GM12801 (cell line): ENCODE data around the gene EIF2AK2.

Experiments
- TF ChIP-seq, protein P1 (sequence below): IDR thresholded peaks from one replicate; pipeline ENCODE4 v1.5.1; 2011; ENCODE audit warnings: control low read depth; ENCODE audit not compliant: insufficient read length; ENCODE audit errors: extremely low read depth

EIF2AK2 gene

DNA sequence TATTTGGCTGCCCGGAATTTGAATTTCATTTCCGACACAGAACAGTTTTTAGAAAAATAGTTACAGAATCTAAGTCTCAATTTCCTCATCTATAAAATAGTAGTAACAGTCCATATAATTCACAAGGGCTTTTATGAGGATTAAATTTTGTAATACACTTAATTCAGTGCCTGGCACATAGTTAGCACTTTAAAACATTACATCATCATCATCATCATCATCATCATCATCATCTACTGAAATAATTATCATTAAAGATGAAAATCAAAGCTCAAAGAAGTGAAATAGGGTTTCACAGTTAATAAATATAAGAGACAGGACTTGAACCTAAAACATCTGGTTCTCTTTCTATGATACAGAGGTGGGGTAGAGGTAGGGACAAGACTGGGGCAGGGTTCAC is 85.8 kb downstream of the EIF2AK2 start:
- TF ChIP-seq, protein P1, sequence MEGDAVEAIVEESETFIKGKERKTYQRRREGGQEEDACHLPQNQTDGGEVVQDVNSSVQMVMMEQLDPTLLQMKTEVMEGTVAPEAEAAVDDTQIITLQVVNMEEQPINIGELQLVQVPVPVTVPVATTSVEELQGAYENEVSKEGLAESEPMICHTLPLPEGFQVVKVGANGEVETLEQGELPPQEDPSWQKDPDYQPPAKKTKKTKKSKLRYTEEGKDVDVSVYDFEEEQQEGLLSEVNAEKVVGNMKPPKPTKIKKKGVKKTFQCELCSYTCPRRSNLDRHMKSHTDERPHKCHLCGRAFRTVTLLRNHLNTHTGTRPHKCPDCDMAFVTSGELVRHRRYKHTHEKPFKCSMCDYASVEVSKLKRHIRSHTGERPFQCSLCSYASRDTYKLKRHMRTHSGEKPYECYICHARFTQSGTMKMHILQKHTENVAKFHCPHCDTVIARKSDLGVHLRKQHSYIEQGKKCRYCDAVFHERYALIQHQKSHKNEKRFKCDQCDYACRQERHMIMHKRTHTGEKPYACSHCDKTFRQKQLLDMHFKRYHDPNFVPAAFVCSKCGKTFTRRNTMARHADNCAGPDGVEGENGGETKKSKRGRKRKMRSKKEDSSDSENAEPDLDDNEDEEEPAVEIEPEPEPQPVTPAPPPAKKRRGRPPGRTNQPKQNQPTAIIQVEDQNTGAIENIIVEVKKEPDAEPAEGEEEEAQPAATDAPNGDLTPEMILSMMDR, result no peak

DNA sequence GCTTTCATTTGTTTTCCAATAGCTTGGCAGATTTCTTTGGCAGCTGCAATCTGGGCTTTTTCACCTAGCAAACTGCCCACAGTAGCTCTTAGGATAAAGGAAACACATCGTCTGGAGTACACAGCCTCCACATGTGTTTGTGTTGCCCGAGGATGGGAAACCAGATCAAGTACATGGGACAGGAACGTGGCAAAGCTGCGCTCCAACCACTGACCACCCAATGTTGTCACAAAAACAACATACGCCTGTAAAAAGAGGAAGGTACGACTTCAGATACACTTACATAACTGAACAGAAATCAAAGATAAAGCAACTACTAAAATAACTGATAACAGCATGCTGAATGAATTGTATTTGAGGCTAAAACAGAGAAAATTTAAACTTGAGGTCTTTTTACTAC is 88.1 kb downstream of the EIF2AK2 start:
- TF ChIP-seq, protein P1, result no peak

DNA sequence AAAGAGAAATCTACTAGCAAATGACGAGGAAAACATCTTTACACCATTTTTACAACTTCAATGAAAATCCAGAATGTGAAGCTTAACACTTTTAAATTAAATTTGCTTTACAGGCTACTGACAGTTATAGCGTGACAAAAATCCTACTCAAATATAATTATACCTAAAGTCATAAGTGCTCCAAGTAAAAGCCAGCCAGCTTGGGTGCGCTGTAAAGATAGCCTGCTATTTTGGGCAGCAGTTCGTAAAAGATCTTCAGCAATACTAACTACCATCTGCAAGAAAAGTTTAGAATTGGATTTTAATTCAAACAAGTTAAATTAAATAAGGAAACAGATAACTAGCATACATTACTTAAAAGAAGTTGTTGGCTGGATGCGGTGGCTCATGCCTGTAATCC is 95.0 kb downstream of the EIF2AK2 start:
- TF ChIP-seq, protein P1, result no peak

DNA sequence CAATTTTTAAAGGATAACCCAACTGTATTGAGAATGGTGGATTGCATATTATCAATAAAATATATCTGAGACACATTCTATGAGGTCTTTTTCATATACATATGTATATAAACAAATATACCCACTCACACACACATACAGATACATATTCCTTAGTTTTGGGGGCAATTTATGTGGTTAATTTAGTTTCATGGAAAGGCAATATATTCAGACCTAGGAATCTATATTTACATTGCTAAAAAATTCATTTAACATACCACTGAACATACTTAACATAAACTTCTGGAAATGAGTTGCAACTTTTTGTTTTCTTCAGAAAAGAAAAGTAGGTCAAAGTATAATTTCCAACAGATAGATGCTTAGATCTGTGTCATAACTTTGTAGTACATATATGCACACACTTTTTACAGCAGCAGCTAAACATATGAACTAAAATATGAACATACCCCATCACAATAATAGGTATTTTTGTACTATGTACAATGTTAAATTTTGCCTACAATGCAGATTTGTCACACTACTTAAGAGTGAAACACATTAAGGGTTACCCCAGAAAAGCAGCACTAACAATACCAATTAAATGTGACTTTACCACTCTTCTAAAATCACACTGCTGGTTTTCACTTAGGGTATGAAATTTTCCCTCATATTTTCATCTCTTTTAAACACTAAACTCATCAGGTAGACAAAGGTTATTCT is 95.6 kb downstream of the EIF2AK2 start:
- TF ChIP-seq, protein P1, result no peak

- TF ChIP-seq, protein P1, result no peak
Measured at GRCh38 chr2:37060446-37060845, 96.3 kb downstream of the EIF2AK2 start.

DNA sequence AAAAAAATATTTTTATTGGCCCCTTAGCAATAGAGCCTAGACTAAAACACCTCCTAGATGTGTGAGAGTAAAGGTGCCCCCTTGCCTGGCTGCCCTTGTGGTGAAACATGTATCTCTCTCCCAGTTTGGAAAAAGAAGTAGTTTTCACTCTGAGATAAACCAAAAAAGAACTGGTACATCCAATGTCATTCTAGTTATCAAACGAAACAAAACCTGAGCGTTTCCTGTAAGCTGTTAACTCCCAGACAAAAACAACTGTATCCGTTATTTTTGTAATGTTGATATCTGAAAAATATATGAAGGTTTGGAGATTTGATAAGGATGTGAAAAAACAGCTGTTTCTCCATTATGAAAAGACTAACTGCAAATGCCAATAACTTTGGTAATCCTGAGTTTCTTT is 96.9 kb downstream of the EIF2AK2 start:
- TF ChIP-seq, protein P1, result no peak

DNA sequence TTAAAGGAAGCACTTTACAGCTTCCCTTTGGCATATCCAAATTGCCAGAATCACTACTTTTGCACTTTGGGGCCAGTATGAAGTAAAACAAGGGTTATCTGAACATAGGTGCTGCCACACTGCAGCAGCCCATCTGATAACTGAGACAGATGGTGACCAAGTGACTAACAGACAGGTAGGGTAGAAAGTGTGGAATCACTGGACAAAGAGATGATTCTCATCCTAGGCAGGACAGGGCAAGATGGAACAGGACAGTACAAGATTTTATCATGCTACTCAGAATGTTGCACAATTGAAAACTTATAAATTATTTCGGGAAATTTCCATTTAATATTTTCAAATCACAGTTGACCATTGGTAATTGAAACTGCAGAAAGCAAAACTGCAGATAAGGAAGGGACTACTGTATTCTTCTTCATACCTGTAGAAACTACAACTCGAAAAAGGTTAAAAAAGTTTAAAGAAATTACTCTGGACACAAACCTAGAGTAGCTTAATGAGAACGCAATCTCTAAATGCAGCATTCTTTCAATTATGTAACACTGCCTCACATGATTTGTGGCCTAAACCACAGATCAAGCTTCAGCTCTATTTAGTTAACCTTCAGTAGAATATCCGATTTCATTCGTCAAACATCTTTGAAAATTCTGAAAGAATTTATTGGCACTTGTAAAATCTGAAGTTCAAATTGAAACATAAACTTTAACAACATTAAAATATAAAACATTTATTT is 104.0 kb downstream of the EIF2AK2 start:
- TF ChIP-seq, protein P1, result no peak
